ENCODE data around the gene PRRT2.
"Not testable (repeated sequence)": the region's sequence is repeated elsewhere in the genome, so short reads cannot be mapped to it uniquely, and the experiment has no call there.

PRRT2 gene

GRCh38 chr16:29812754-29813643, 1.0 kb downstream of the PRRT2 start:
- no peak for DNase-seq

DNA sequence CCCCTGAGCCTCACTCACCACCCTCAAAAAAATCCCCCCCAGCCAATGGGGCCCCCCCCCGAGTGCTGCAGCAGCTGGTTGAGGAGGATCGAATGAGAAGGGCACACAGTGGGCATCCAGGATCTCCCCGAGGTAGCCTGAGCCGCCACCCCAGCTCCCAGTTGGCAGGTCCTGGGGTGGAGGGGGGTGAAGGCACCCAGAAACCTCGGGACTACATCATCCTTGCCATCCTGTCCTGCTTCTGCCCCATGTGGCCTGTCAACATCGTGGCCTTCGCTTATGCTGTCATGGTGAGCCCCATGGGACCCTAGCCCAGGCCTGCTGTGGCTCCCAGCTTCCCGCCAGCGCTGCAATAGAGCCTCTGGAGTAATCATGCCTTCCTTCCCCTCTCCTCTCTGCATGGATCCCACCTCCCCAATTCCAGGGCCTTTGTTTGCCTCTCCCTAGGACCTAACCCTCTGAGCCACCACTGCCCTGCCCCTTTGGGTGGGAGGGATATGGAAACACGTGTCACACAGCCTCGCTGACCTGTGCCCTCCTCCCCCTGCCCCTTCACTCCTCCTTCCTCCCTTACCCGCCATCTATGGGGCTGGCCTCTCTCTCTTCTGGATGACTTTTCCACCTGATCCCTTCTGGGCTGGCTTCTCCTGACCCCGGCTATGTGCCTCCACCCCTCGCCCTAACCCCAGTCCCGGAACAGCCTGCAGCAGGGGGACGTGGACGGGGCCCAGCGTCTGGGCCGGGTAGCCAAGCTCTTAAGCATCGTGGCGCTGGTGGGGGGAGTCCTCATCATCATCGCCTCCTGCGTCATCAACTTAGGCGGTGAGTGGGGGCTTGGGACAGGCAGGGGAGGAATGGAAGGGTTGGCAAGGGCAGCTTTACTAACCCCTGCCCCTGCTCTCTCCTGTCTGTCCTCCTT, 1.9 kb downstream of the PRRT2 start:
- DNase-seq = no peak

- DNase-seq = no peak
Observed at GRCh38 chr16:29814592-29814991, 2.6 kb downstream of the PRRT2 start.

DNA sequence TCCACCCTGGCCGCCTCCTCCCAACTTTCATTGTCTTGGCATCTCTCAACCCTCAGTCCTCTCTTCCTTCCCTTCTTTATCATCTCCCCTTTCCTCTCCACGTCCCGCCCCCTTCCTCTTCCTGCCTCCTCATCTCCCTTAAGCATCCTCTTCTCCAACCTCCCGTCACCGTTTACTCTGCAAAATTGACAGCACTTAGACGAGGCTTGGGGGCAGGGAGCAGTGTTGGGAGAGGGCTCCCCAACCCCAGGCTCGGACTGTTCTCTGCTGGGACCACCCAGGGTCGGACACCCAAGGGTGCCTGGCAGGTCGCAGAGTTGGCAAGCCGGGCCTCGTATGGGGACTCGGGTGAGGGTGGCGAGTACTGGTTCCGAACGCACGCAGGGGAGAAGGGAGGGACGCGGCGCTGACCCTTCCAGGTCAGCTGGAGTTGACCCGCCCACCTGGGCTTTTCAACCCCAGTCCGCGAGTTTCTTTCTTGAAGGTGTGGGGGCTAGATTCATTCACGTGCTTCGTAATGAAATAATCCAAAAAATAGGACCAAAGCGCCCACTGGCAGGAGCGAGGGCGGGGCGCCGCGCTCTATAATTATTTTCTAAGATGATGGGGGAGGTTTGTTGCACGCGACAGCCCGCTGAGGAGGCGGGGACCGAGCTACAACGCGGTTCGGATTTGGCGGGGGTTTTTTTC, 3.2 kb downstream of the PRRT2 start:
- DNase-seq = no peak

GRCh38 chr16:29815793-29816693, 4.0 kb downstream of the PRRT2 start, which contains the start of gene PAGR1:
Gene PAGR1, plus strand, starts transcription at chr16:29816152. Its CDS starts 374 bp downstream, at chr16:29816526.
- peak; percentile 100 for DNase-seq

DNA sequence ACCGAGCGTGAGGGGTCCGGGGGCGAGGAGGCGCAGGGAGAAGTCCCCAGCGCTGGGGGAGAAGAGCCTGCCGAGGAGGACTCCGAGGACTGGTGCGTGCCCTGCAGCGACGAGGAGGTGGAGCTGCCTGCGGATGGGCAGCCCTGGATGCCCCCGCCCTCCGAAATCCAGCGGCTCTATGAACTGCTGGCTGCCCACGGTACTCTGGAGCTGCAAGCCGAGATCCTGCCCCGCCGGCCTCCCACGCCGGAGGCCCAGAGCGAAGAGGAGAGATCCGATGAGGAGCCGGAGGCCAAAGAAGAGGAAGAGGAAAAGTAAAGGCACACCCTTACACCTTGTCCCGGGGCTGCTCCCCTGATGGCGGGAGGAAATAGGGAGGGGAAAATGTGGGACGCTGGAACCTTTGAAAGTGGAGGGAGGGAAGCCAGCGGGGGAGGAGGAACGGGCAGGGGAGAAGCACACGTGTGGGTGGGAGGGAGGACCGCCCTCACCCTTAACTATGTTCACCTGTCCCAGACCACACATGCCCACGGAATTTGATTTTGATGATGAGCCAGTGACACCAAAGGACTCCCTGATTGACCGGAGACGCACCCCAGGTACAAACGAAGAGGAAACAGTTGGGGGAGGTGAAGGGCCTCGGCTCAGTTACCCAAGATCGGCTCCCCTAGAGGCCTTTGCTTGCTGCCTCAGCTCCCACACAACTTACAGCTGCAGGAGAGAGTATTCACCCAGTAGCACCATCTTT, 4.9 kb downstream of the PRRT2 start:
- DNase-seq = peak; percentile 52

GRCh38 chr16:29818082-29818481, 6.1 kb downstream of the PRRT2 start:
- DNase-seq = no peak

DNA sequence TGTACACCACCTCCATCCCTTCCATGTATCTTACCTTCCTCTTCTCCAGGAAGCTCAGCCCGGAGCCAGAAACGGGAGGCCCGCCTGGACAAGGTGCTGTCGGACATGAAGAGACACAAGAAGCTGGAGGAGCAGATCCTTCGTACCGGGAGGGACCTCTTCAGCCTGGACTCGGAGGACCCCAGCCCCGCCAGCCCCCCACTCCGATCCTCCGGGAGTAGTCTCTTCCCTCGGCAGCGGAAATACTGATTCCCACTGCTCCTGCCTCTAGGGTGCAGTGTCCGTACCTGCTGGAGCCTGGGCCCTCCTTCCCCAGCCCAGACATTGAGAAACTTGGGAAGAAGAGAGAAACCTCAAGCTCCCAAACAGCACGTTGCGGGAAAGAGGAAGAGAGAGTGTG, 7.5 kb downstream of the PRRT2 start:
- DNase-seq = no peak

DNA sequence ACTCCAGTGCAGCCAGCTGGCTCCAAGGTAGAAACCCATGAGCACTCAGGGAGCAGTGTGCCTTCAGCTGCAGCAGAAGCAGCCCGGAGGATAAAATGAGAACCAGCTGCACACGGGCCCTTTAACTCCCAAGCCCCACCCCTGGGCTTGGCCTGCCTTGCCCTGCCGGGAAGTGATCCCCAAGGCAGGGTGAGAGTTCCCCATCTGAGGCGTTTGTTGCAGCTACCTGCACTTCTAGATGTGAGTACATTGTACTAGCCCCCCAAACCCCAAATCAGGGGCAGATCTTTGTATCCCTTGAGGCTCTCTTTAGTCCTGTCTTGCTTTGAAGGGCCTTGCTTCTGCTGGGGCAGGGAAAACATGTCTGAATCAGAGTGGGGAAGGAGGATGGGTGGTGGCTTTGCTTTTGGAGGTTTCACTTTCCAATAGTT, 8.3 kb downstream of the PRRT2 start, which contains the start of gene MVP:
Gene MVP (plus strand): TSS at position 192 of the 431 bp plus-strand sequence. CDS start 10,088 bp downstream, outside the sequence.
- DNase-seq = peak; percentile 52

DNA sequence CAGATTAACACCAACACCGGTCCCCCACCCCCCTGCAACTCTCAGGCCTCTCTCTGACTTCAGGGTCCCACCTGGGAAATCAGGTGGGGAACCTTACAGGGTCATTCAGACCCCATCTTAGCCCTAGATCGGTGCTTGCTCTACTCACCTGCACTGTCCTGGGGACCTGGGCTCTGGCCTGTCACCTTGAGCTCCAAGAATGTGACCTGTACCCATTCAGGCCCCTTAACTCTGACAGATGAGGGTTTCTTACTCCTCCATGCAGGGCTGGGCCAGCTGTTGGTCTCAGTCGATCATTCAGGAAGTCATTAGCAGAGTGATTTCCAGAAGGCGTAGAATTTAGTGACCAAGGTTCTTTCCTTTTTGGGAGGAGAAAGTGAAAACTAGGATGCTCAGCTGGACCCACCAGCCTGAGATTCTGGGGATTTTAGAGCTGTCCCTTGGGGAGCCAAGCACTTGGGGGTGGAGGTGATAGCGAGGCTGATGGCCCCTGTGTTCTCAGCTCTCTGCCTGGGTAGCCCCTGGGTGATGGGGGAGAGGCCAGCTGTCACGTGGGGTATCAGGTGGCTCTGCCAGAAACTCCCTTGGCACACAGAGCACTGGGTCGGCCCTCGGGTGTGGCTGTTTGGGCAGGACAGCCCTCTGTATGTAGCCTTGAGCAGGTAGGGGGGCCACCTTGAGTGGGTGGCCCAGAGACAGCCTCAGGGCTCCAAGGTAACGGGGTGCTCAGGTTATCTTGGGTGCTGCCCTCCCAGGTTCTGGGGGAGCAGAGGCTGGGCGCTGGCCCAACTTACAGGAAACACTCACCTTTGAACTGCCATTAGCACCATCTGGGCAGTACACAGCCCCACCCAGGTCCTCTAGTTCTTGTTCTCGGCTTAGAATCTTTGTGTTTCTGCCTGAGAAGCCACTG, 9.0 kb downstream of the PRRT2 start:
- DNase-seq = peak; percentile 65

DNA sequence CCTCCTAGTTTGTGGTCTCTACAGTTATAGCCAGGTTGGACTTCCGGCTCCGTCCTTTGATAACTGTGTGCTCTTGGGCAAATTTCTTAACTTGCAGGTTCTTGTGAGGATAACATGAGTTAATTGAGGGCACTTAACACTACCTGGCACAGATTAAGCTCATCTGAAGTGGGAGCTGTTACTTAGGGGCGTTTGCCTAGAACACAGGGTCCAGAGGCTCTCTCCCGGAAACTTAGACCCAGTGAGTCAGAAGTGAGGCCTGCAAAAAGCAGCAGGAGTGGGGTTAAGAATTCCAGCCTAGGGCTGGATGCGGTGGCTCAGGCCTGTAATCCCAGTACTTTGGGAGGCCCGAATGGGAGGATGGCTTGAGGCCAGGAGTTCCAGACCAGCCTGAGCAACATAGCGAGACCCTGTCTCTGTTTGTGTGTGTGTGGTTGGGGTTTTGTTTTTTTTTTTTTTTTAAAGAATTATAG, 9.7 kb downstream of the PRRT2 start:
- DNase-seq = no peak

DNA sequence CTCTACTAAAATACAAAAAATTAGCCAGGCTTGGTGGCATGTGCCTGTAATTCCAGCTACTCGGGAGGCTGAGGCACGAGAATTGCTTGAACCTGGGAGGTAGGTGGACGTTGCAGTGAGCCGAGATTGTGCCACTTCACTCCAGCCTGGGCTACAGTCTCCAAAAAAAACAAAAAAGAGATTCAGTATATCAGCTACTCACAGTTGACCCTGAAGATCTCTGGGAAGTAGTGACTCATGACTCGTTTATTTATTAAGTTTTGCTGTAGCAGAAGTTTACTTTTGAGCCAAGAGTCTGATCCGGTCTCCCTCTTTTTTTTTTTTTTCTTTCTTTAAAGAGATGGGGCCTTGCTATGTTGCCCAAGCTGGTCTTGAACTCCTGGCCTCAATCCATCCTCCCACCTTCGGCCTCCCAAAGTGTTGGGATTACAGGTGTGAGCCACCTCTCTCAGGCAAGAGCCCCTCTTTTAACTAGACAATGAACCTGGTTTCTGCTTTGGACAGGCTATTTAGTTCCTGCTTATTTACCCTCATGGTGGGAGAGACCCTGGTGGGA, 12.7 kb downstream of the PRRT2 start:
- DNase-seq = no peak

DNA sequence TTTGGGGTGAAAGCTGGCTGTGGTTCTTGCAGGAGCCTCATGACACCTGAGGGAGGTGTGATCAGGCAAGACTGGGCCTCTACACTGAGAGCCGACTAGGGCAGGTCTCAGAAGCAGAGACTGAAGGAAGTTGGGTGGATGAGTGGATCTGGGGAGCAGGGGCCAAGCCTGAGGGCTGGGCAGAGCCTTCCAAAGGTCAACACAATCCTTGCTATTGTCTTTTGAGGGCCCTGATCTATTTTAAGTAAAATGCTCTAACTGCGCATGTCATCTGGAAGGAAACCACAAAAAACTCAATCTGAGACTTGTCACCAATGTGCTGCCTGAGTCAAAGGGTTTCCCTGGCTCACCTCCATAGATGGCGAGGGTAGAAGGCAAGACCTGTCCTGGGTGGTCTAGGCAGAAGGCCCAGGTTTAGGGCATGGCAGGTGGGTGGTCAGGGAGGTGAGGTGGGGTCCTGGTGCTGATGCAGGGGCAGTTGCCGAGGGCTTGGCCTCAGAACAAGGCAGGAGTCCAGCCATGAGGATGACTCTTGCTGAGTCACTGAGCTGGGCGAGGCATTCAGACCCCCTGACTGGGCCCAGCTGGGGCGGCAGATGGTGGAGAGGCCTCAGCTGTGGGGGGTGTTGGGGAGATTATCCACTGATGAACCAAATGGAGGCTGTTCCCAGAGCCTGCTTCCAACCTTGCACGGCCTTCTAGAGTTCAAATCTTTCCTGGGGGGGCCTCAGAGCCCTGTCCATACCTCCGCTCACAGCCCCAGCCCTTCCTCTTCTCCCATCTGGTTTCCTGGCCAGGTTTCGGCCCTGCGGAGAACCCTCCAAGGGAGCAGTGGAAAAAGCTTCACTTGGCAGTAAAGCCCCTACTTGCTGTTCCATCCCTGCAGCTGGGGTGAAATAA, 13.4 kb downstream of the PRRT2 start:
- DNase-seq = peak; percentile 43

- no peak for DNase-seq
Observed at GRCh38 chr16:29826342-29826695, 14.3 kb downstream of the PRRT2 start.

DNA sequence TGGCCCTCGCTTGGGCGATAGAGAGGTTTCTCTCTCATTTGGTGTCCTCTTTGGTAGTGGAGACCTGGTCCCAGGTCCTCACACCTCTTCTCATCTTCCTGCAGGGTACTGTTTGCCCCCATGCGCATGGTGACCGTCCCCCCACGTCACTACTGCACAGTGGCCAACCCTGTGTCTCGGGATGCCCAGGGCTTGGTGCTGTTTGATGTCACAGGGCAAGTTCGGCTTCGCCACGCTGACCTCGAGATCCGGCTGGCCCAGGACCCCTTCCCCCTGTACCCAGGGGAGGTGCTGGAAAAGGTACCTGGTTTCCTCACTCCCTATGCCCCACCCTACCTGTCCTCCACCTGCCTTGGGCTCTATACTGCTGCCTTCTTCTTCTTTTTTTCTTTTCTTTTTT, 18.8 kb downstream of the PRRT2 start:
- DNase-seq = no peak

- DNase-seq = no peak
Observed at GRCh38 chr16:29831490-29831889, 19.5 kb downstream of the PRRT2 start.

GRCh38 chr16:29833219-29833618, 21.2 kb downstream of the PRRT2 start:
- DNase-seq = not testable (repeated sequence)

DNA sequence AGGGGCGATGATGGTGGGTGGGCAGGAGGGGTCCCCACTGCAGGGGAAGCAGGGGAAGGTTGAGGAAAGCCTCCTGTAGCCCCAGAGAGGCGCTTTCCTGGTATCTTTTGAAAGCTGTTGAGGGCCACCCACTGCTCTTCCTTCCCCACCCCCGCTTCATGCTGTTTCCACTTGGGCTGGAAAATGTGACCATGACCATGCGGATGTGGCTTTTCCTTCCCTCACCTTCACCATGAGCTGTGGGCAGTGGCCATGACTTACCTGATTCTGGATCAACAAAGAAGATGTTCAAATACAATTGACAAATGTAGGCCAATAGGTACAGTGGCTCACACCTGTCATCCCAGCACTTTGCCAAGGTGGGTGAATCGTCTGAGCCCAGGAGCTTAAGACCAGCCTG, 22.1 kb downstream of the PRRT2 start:
- DNase-seq = no peak

All from CD4-positive, alpha-beta T cell treated with Interleukin-12 subunit alpha and Interleukin-12 subunit beta, for 1 hour (primary cell).